Aorta (tissue), 5 donors: Measurements from ENCODE around the gene ATP2B3. TPM values are rescaled to one million over a fixed set of nuclear protein-coding genes. Genes with fewer than 3 reads are reported as not detected.
A peak's percentile ranks its signal among the peaks of the same experiment; 100 is the strongest.

Source experiments
- ATAC-seq: fragments of 200-7000 bp; cut with Tn5 transposase; one replicate; pipeline ENCODE4 v1.9.1; 2022; ENCODE audit warnings: moderate library complexity; ENCODE audit not compliant: low FRiP score
- DNase-seq, 2 donors: peaks; one replicate each; pipeline ENCODE4 v3.0.0-alpha.2; 2020
- H3K27ac ChIP-seq, 2 donors: one replicate each; pipeline ENCODE4 v1.5.1; 2013; ENCODE audit warnings: low read length in 2 of 2, mild to moderate bottlenecking in 2 of 2, moderate library complexity in 2 of 2, control low read depth in 1 of 2, inconsistent platforms in 1 of 2, low read depth in 1 of 2
- H3K27me3 ChIP-seq, 2 donors: one replicate each; pipeline ENCODE4 v1.6.1; 2013; ENCODE audit warnings: control low read depth in 1 of 2, low read length in 1 of 2, mild to moderate bottlenecking in 1 of 2, moderate library complexity in 1 of 2; ENCODE audit not compliant: insufficient read depth in 2 of 2, control insufficient read depth in 1 of 2
- H3K36me3 ChIP-seq, 2 donors: one replicate each; pipeline ENCODE4 v1.6.1; 2013; ENCODE audit warnings: control low read depth in 1 of 2, low read length in 1 of 2, mild to moderate bottlenecking in 1 of 2; ENCODE audit not compliant: insufficient read depth in 2 of 2, control insufficient read depth in 1 of 2
- H3K4me1 ChIP-seq, 2 donors: one replicate each; pipeline ENCODE4 v1.6.1; 2013; ENCODE audit warnings: low read length in 2 of 2, control low read depth in 1 of 2, mild to moderate bottlenecking in 1 of 2, moderate library complexity in 1 of 2; ENCODE audit not compliant: insufficient read depth in 2 of 2, control insufficient read depth in 1 of 2
- H3K4me3 ChIP-seq, 2 donors: one replicate each; pipeline ENCODE4 v1.5.1; 2013; ENCODE audit warnings: low read length in 2 of 2, control low read depth in 1 of 2, mild to moderate bottlenecking in 1 of 2
- H3K9me3 ChIP-seq: one replicate; pipeline ENCODE4 v1.6.1; 2013; ENCODE audit warnings: mild to moderate bottlenecking, low read length; ENCODE audit not compliant: control insufficient read depth
- WGBS, 2 donors: extraction: QIAGEN DNeasy Blood & Tissue Kit; methylation state at CpG; one replicate each; pipeline ENCODE4 v1.1.7; 2013; 5-methylcytosine and 5-hydroxymethylcytosine counted together
- intact Hi-C, 2 donors: fragments of 100-400 bp; cut with DNase I; formaldehyde crosslinking; loops; one replicate each; pipeline versions ENCODE4 v1.14.2 to v1.15.0; 2022
- polyA plus RNA-seq, 2 donors: library from polyadenylated mRNA; stranded (reverse); fragments of 200-250 nt; gene quantifications; one replicate each; pipeline ENCODE4 v1.2.3, GENCODE V29; 2013
- total RNA-seq, 2 donors: library from RNA; stranded (reverse); fragmentation: NEBNext Ultra II Directional; extraction: Animal tissue kit (Norgen Biotek cat#: 25700); gene quantifications; one replicate each; pipeline ENCODE4 v1.2.1, GENCODE V29; 2021
- donor health status: healthy with polysubstance abuse.
- donor health status: Bipolar disorder and iron deficiency.
- donor health status: DM: no; HTN: no; CAD: no.
- donor health status: DM: no; HTN: no; CAD: no.
- donor health status: DM: yes; HTN: yes; CAD: no.

ATP2B3 gene
- total and polyA plus RNA-seq, 4 donors: 0.19 to 0.27 (median 0.20) TPM; not detected in 1

DNA sequence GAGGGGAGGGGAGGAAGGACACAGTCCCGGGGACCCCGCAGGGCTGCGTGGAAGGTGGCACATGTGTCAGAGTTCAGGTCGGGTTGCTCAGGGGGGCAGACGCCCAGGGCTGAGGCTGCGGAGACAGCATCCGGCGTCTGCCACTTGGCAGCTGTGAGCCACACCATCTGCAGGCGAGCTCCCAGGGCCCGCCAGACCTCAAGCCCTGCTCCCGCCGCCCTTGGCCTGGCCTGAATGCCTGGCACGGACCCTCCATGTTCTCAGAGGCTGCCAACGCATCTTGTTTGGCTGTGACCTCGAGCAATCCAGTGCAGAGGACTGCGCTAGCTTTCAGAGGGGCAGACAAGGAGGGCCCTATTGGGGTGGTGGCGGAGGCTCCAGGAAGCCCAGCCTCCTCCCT lies 17.6 kb upstream of the ATP2B3 start:
- no peak for DNase-seq
- intact Hi-C loops: no loop called here
- WGBS, 2 donors: 5 to 30% methylated on average over 17 of the region's 17 CpGs
- Histone ChIP-seq H3K9me3 (no peaks in the 10 kb centered on the region), H3K27ac (peak overlapping the region in 1 of 2 donors; percentile 62), H3K4me1 (no peaks in the 10 kb centered on the region), H3K4me3 (no peak overlapping the region), H3K27me3 (no peaks in the 10 kb centered on the region), H3K36me3 (no peaks in the 10 kb centered on the region)
- peak; percentile 28 for ATAC-seq

GRCh38 chrX:153500676-153501280 lies 16.7 kb upstream of the ATP2B3 start:
- H3K4me3 ChIP-seq: no peak overlapping the region
- ATAC-seq (no peak), DNase-seq (no peak)
- no peaks in the 10 kb centered on the region for H3K4me1 ChIP-seq
- H3K27ac ChIP-seq: peak overlapping the region in 1 of 2 donors; percentile 79
- intact Hi-C loops: no loop called here
- H3K36me3 ChIP-seq: no peaks in the 10 kb centered on the region
- H3K9me3 ChIP-seq: no peaks in the 10 kb centered on the region
- H3K27me3 ChIP-seq: no peaks in the 10 kb centered on the region
- 32 to 59% methylated on average over 9 of the region's 9 CpGs for WGBS, 2 donors

GRCh38 chrX:153501530-153501929 lies 15.9 kb upstream of the ATP2B3 start:
- no peaks in the 10 kb centered on the region for H3K36me3 ChIP-seq
- no peaks in the 10 kb centered on the region for H3K4me1 ChIP-seq
- peak overlapping the region in 1 of 2 donors; percentile 79 for H3K27ac ChIP-seq
- DNase-seq (no peak), ATAC-seq (no peak)
- no peak overlapping the region for H3K4me3 ChIP-seq
- 7 to 33% methylated on average over 8 of the region's 8 CpGs for WGBS, 2 donors
- H3K27me3 ChIP-seq: no peaks in the 10 kb centered on the region
- no peaks in the 10 kb centered on the region for H3K9me3 ChIP-seq
- intact Hi-C loops: no loop called here

- 12 to 43% methylated on average over 10 of the region's 10 CpGs for WGBS, 2 donors
- DNase-seq (no peak), ATAC-seq (no peak)
- no peaks in the 10 kb centered on the region for H3K4me1 ChIP-seq
- H3K36me3 ChIP-seq: no peaks in the 10 kb centered on the region
- H3K27me3 ChIP-seq: no peaks in the 10 kb centered on the region
- H3K9me3 ChIP-seq: no peaks in the 10 kb centered on the region
- H3K4me3 ChIP-seq: no peak overlapping the region
- intact Hi-C loops: no loop called here
- peak overlapping the region in 1 of 2 donors; percentile 78 for H3K27ac ChIP-seq
These were observed 15.3 kb upstream of the ATP2B3 start for GRCh38 chrX:153502131-153502530.

GRCh38 chrX:153502796-153503195 lies 14.6 kb upstream of the ATP2B3 start:
- Histone ChIP-seq H3K27me3 (no peaks in the 10 kb centered on the region), H3K27ac (peak overlapping the region in 1 of 2 donors; percentile 32), H3K4me1 (no peaks in the 10 kb centered on the region), H3K36me3 (no peaks in the 10 kb centered on the region), H3K4me3 (no peak overlapping the region), H3K9me3 (no peaks in the 10 kb centered on the region)
- WGBS, 2 donors: 52 to 80% methylated on average over 13 to 14 of the region's 14 CpGs
- intact Hi-C loops: no loop called here
- ATAC-seq (no peak), DNase-seq (no peak)

DNA sequence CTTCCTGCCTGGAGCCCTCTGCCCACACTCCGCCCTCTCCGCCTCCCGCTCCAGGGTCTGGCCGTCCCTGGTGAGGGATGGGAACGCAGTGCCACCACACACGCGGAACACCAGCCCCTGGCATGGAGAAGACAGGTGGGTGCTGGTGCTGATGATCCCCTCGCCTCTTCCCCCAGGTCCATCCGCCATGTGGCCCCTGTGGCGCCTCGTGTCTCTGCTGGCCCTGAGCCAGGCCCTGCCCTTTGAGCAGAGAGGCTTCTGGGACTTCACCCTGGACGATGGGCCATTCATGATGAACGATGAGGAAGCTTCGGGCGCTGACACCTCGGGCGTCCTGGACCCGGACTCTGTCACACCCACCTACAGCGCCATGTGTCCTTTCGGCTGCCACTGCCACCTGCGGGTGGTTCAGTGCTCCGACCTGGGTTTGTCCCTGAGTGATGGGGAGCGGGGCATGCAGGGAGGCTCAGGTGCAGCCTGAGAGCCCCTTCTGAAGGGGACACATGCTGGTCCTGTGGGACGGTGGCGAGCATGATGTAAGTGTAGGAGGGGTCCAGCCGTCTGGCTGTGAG lies 12.9 kb upstream of the ATP2B3 start:
- DNase-seq: no peak
- Histone ChIP-seq H3K9me3 (no peaks in the 10 kb centered on the region), H3K4me1 (no peaks in the 10 kb centered on the region), H3K4me3 (no peak overlapping the region), H3K36me3 (no peaks in the 10 kb centered on the region), H3K27ac (no peak overlapping the region), H3K27me3 (no peaks in the 10 kb centered on the region)
- WGBS, 2 donors: 62 to 72% methylated on average over 26 of the region's 26 CpGs
- intact Hi-C loops: no loop called here
- no peak for ATAC-seq

GRCh38 chrX:153505361-153505760 lies 12.1 kb upstream of the ATP2B3 start:
- no peak for DNase-seq
- Histone ChIP-seq H3K4me3 (no peak overlapping the region), H3K27ac (no peak overlapping the region), H3K4me1 (no peaks in the 10 kb centered on the region), H3K9me3 (no peaks in the 10 kb centered on the region), H3K36me3 (no peaks in the 10 kb centered on the region), H3K27me3 (no peaks in the 10 kb centered on the region)
- intact Hi-C loops: no loop called here
- ATAC-seq: no peak
- WGBS, 2 donors: 67 to 83% methylated on average over 18 of the region's 18 CpGs

- Histone ChIP-seq H3K27ac (peak overlapping the region in 1 of 2 donors; percentile 31), H3K36me3 (no peaks in the 10 kb centered on the region), H3K9me3 (no peaks in the 10 kb centered on the region), H3K4me1 (no peaks in the 10 kb centered on the region), H3K27me3 (no peaks in the 10 kb centered on the region), H3K4me3 (no peak overlapping the region)
- DNase-seq: peak; percentile 91 to 94
- WGBS, 2 donors: 12 to 17% methylated on average over 16 to 19 of the region's 19 CpGs
- intact Hi-C loops: loop anchor here (1.0 to 2.0 kb wide), 2 partner anchors 36 to 37 kb away; partner anchors contain the start of gene HAUS7 (in 1 of the 2)
- peak; percentile 84 for ATAC-seq
These were observed 9.8 kb upstream of the ATP2B3 start for GRCh38 chrX:153507484-153508178.

GRCh38 chrX:153509592-153509991 lies 7.8 kb upstream of the ATP2B3 start:
- intact Hi-C loops: no loop called here
- ATAC-seq (no peak), DNase-seq (no peak)
- 11 to 52% methylated on average over 14 of the region's 14 CpGs for WGBS, 2 donors
- no peaks in the 10 kb centered on the region for H3K4me1 ChIP-seq
- H3K27me3 ChIP-seq: no peaks in the 10 kb centered on the region
- no peaks in the 10 kb centered on the region for H3K36me3 ChIP-seq
- no peaks in the 10 kb centered on the region for H3K9me3 ChIP-seq
- no peak overlapping the region for H3K4me3 ChIP-seq
- no peak overlapping the region for H3K27ac ChIP-seq
